HepG2 (cell line): ENCODE measurements around the gene DPM1. TPM values are rescaled to one million over a fixed set of nuclear protein-coding genes. Genes with fewer than 3 reads are reported as not detected.

ENCODE experiments used
- EHMT2 ChIP-seq: fragments of 200-600 bp; sonication (generic); IDR thresholded peaks from 2 replicates; pipeline ENCODE4 v1.7.0; 2017; ENCODE audit warnings: antibody characterized with exemption, low read depth, low read length, borderline replicate concordance
- FOXA1 ChIP-seq, 2 experiments: fragments of 450-650 bp in 1 of 2; sonication (generic) in 1 of 2; formaldehyde crosslinking in 1 of 2; IDR thresholded peaks; 2 replicates each; pipeline versions ENCODE4 v1.4.0 to v1.6.1; 2016 to 2020; ENCODE audit warnings: missing genetic modification reagents in 1 of 2
- GABPB1 ChIP-seq: IDR thresholded peaks from 2 replicates; pipeline ENCODE4 v1.6.1; 2016; ENCODE audit warnings: mild to moderate bottlenecking, missing genetic modification reagents, moderate library complexity, missing compliant biosample characterization
- JARID2 ChIP-seq: sonication (generic); formaldehyde crosslinking; IDR thresholded peaks from 2 replicates; pipeline ENCODE4 v1.8.1; 2023; ENCODE audit warnings: missing genetic modification reagents, inconsistent platforms; ENCODE audit not compliant: insufficient replicate concordance
- NBN ChIP-seq: fragments of 450-650 bp; conservative IDR thresholded peaks from 2 replicates; pipeline ENCODE4 v1.6.1; 2017
- ZNF343 ChIP-seq: sonication (generic); formaldehyde crosslinking; IDR thresholded peaks from 2 replicates; pipeline ENCODE4 v1.4.0; 2020; ENCODE audit warnings: mild to moderate bottlenecking, missing genetic modification reagents
- ZNF432 ChIP-seq: sonication (generic); formaldehyde crosslinking; IDR thresholded peaks from 2 replicates; pipeline ENCODE4 v1.5.0; 2020; ENCODE audit warnings: missing genetic modification reagents, mild to moderate bottlenecking, borderline replicate concordance
- ZNF530 ChIP-seq: sonication (generic); formaldehyde crosslinking; IDR thresholded peaks from 2 replicates; pipeline ENCODE4 v1.5.0; 2020; ENCODE audit warnings: low read depth, mild to moderate bottlenecking, missing genetic modification reagents
- ZNF619 ChIP-seq: sonication (generic); formaldehyde crosslinking; IDR thresholded peaks from 2 replicates; pipeline ENCODE4 v1.4.0; 2020; ENCODE audit warnings: mild to moderate bottlenecking, missing genetic modification reagents
- polyA plus RNA-seq, 8 experiments: library from polyadenylated mRNA; depleted of rRNA in 3 of 8; stranded (reverse) in 7 of 8; unstranded in 1 of 8; fragments of >200 nt; fragmentation: Illumina TruSeq in 4 of 8; extraction: Trizol in 4 of 8; gene quantifications; 2 replicates each; pipeline versions ENCODE4 v1.2.1 to v1.2.3, GENCODE V29; 2011 to 2016; ENCODE audit warnings: low read depth in 4 of 8, missing spikeins in 1 of 8, mixed read lengths in 1 of 8; ENCODE audit not compliant: insufficient read depth in 1 of 8
- total RNA-seq, 5 experiments: library from RNA; depleted of rRNA; stranded (reverse); fragments of >200 nt; fragmentation: Illumina TruSeq; extraction: Trizol; gene quantifications; 2 replicates each; pipeline ENCODE4 v1.2.3, GENCODE V29; 2016; ENCODE audit warnings: low read depth in 1 of 5
- TF ChIP-seq, protein P1 (sequence below): sonication (generic); formaldehyde crosslinking; IDR thresholded peaks from 2 replicates; pipeline ENCODE4 v1.4.0; 2020; ENCODE audit warnings: missing genetic modification reagents
- TF ChIP-seq, protein P2 (sequence below): sonication (generic); formaldehyde crosslinking; IDR thresholded peaks from 2 replicates; pipeline ENCODE4 v1.8.1; 2023; ENCODE audit warnings: mild to moderate bottlenecking, moderate library complexity, missing genetic modification reagents
- TF ChIP-seq, protein P3 (sequence below): sonication (generic); formaldehyde crosslinking; IDR thresholded peaks from 2 replicates; pipeline ENCODE4 v1.5.1; 2020; ENCODE audit warnings: mild to moderate bottlenecking, missing genetic modification reagents, moderate library complexity
- TF ChIP-seq, protein P4 (sequence below): sonication (generic); formaldehyde crosslinking; conservative IDR thresholded peaks from 2 replicates; pipeline ENCODE4 v1.8.0; 2022; ENCODE audit warnings: mild to moderate bottlenecking, moderate library complexity, missing genetic modification reagents
- TF ChIP-seq, protein P5 (sequence below): sonication (generic); formaldehyde crosslinking; IDR thresholded peaks from 2 replicates; pipeline ENCODE4 v1.4.0; 2020; ENCODE audit warnings: missing genetic modification reagents

Gene DPM1
- total and polyA plus RNA-seq, 2 of the 13 experiments (the other 11 are each of a cell fraction or from before 2014, with no cell fraction given): 83.2 to 161 TPM

DNA sequence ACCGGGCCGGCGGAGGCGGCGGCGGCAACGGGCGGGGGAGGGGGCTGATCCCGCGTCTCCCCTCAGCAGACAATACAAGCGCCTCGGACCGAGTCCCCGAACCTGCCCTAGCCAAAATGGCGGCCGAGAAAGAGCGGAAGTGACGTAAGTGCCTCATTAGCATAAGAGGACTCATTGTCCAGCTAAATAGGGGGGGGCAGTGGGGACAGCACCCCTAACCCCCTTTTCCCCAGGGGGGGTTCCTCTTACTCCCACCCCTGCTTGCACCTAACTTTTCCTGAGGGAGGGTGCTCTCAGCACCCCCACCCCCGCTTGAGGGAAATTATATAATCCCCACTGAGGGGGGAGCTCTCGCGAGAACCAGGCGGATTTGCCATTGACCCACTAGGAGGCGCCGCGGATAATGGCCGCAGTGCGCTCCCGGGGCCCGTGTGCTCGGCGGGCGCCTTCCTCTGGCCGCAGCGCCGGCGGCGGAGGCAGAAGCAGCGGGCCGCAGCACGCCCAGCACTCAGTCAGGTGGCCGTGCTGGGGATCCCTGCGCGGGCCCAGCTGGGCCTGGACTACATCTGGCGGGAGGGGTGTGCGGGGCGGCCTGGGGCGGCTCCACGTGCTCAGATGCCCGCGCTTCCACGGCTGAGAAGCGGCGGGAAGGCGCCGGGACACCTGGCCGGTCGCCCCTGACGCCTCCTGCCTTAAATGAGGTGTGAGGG, 26.9 kb downstream of the DPM1 start, which contains the start of gene ADNP (continued):
- TF ChIP-seq, protein P1, sequence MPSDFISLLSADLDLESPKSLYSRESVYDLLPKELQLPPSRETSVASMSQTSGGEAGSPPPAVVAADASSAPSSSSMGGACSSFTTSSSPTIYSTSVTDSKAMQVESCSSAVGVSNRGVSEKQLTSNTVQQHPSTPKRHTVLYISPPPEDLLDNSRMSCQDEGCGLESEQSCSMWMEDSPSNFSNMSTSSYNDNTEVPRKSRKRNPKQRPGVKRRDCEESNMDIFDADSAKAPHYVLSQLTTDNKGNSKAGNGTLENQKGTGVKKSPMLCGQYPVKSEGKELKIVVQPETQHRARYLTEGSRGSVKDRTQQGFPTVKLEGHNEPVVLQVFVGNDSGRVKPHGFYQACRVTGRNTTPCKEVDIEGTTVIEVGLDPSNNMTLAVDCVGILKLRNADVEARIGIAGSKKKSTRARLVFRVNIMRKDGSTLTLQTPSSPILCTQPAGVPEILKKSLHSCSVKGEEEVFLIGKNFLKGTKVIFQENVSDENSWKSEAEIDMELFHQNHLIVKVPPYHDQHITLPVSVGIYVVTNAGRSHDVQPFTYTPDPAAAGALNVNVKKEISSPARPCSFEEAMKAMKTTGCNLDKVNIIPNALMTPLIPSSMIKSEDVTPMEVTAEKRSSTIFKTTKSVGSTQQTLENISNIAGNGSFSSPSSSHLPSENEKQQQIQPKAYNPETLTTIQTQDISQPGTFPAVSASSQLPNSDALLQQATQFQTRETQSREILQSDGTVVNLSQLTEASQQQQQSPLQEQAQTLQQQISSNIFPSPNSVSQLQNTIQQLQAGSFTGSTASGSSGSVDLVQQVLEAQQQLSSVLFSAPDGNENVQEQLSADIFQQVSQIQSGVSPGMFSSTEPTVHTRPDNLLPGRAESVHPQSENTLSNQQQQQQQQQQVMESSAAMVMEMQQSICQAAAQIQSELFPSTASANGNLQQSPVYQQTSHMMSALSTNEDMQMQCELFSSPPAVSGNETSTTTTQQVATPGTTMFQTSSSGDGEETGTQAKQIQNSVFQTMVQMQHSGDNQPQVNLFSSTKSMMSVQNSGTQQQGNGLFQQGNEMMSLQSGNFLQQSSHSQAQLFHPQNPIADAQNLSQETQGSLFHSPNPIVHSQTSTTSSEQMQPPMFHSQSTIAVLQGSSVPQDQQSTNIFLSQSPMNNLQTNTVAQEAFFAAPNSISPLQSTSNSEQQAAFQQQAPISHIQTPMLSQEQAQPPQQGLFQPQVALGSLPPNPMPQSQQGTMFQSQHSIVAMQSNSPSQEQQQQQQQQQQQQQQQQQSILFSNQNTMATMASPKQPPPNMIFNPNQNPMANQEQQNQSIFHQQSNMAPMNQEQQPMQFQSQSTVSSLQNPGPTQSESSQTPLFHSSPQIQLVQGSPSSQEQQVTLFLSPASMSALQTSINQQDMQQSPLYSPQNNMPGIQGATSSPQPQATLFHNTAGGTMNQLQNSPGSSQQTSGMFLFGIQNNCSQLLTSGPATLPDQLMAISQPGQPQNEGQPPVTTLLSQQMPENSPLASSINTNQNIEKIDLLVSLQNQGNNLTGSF (CRISPR knock-in tag): no peak
- TF ChIP-seq FOXA1 (IDR thresholded peaks at IDR 0.05) (no peak), FOXA1 (CRISPR knock-in tag; IDR thresholded peaks at IDR 0.05) (no peak), ZNF432 (CRISPR knock-in tag) (no peak), EHMT2 (peak; percentile 37; the same call in 1 of the 2 replicates), JARID2 (no peak), ZNF619 (CRISPR knock-in tag) (no peak), ZNF530 (CRISPR knock-in tag) (no peak), NBN (no peak), GABPB1 (CRISPR knock-in tag) (peak; percentile 94), ZNF343 (no peak)
- TF ChIP-seq, protein P2, sequence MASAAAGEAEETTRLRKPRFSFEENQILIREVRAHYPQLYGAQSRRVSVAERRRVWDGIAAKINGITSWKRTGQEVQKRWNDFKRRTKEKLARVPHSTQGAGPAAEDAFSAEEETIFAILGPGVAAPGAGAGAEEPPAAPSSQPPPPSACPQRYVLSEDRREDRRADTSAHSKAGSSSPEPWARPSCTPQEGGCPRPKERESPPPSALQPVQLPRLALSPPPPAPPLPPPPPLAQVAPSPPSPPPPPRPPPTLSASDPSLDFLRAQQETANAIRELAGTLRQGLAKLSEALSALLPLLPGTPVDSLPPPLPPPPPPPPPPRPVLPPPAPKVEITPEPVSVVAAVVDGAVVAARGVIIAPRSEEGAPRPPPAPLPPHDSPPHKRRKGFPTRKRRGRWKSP: no peak
- TF ChIP-seq, protein P3, sequence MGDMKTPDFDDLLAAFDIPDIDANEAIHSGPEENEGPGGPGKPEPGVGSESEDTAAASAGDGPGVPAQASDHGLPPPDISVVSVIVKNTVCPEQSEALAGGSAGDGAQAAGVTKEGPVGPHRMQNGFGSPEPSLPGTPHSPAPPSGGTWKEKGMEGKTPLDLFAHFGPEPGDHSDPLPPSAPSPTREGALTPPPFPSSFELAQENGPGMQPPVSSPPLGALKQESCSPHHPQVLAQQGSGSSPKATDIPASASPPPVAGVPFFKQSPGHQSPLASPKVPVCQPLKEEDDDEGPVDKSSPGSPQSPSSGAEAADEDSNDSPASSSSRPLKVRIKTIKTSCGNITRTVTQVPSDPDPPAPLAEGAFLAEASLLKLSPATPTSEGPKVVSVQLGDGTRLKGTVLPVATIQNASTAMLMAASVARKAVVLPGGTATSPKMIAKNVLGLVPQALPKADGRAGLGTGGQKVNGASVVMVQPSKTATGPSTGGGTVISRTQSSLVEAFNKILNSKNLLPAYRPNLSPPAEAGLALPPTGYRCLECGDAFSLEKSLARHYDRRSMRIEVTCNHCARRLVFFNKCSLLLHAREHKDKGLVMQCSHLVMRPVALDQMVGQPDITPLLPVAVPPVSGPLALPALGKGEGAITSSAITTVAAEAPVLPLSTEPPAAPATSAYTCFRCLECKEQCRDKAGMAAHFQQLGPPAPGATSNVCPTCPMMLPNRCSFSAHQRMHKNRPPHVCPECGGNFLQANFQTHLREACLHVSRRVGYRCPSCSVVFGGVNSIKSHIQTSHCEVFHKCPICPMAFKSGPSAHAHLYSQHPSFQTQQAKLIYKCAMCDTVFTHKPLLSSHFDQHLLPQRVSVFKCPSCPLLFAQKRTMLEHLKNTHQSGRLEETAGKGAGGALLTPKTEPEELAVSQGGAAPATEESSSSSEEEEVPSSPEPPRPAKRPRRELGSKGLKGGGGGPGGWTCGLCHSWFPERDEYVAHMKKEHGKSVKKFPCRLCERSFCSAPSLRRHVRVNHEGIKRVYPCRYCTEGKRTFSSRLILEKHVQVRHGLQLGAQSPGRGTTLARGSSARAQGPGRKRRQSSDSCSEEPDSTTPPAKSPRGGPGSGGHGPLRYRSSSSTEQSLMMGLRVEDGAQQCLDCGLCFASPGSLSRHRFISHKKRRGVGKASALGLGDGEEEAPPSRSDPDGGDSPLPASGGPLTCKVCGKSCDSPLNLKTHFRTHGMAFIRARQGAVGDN: peak; percentile 55
- TF ChIP-seq, protein P4, sequence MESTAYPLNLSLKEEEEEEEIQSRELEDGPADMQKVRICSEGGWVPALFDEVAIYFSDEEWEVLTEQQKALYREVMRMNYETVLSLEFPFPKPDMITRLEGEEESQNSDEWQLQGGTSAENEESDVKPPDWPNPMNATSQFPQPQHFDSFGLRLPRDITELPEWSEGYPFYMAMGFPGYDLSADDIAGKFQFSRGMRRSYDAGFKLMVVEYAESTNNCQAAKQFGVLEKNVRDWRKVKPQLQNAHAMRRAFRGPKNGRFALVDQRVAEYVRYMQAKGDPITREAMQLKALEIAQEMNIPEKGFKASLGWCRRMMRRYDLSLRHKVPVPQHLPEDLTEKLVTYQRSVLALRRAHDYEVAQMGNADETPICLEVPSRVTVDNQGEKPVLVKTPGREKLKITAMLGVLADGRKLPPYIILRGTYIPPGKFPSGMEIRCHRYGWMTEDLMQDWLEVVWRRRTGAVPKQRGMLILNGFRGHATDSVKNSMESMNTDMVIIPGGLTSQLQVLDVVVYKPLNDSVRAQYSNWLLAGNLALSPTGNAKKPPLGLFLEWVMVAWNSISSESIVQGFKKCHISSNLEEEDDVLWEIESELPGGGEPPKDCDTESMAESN (CRISPR knock-in tag): peak; percentile 65; the same call in 1 of the 2 replicates
- TF ChIP-seq, protein P5, sequence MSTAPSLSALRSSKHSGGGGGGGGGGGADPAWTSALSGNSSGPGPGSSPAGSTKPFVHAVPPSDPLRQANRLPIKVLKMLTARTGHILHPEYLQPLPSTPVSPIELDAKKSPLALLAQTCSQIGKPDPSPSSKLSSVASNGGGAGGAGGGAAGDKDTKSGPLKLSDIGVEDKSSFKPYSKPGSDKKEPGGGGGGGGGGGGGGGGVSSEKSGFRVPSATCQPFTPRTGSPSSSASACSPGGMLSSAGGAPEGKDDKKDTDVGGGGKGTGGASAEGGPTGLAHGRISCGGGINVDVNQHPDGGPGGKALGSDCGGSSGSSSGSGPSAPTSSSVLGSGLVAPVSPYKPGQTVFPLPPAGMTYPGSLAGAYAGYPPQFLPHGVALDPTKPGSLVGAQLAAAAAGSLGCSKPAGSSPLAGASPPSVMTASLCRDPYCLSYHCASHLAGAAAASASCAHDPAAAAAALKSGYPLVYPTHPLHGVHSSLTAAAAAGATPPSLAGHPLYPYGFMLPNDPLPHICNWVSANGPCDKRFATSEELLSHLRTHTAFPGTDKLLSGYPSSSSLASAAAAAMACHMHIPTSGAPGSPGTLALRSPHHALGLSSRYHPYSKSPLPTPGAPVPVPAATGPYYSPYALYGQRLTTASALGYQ (CRISPR knock-in tag): no peak
